Heart left ventricle (tissue), 16 donors: ENCODE results near the gene NUDC. TPM values are rescaled to one million over a fixed set of nuclear protein-coding genes. Genes with fewer than 3 reads are reported as not detected.
"Not testable (repeated sequence)": the region's sequence is repeated elsewhere in the genome, so short reads cannot be mapped to it uniquely, and the experiment has no call there.

Experiments used
- ATAC-seq, 4 donors: fragments of 200-7000 bp; cut with Tn5 transposase; one replicate each; pipeline ENCODE4 v1.9.1; 2020 to 2022; ENCODE audit warnings: moderate library complexity in 4 of 4, mild to moderate bottlenecking in 3 of 4, moderate number of reproducible peaks in 1 of 4
- DNase-seq, 5 donors: peaks; one replicate each; pipeline ENCODE4 v3.0.0-alpha.2; 2020
- H3K27ac ChIP-seq, 12 donors: fragments of 200-600 bp; sonication (generic) in 4 of 12; one replicate each; pipeline versions ENCODE4 v1.5.0 to v1.8.0; 2016 to 2022; ENCODE audit warnings: mild to moderate bottlenecking in 2 of 12
- H3K27me3 ChIP-seq, 9 donors: fragments of 200-600 bp; sonication (generic) in 2 of 9; one replicate each; pipeline versions ENCODE4 v1.5.1 to v1.8.0; 2016 to 2022; ENCODE audit warnings: mild to moderate bottlenecking in 3 of 9
- H3K36me3 ChIP-seq, 9 donors: fragments of 200-600 bp; sonication (generic) in 2 of 9; one replicate each; pipeline versions ENCODE4 v1.5.0 to v1.8.0; 2018 to 2022; ENCODE audit warnings: mild to moderate bottlenecking in 2 of 9
- H3K4me1 ChIP-seq, 12 donors: fragments of 200-600 bp; sonication (generic) in 4 of 12; one replicate each; pipeline versions ENCODE4 v1.5.0 to v1.8.0; 2016 to 2022; ENCODE audit warnings: mild to moderate bottlenecking in 3 of 12
- H3K4me3 ChIP-seq, 12 donors: fragments of 200-600 bp; sonication (generic) in 4 of 12; one replicate each; pipeline versions ENCODE4 v1.5.0 to v1.8.0; 2017 to 2022; ENCODE audit warnings: mild to moderate bottlenecking in 9 of 12, moderate library complexity in 4 of 12
- H3K9me3 ChIP-seq, 12 donors: fragments of 200-600 bp; sonication (generic) in 4 of 12; one replicate each; pipeline versions ENCODE4 v1.5.0 to v1.8.0; 2016 to 2022; ENCODE audit warnings: mild to moderate bottlenecking in 1 of 12
- CTCF ChIP-seq, 12 donors: fragments of 200-600 bp; sonication (generic) in 4 of 12; IDR thresholded peaks; one replicate each; pipeline versions ENCODE4 v1.5.0 to v1.8.0; 2018 to 2022; ENCODE audit warnings: antibody characterized with exemption in 12 of 12, mild to moderate bottlenecking in 5 of 12
- POLR2A ChIP-seq, 2 donors: fragments of 450-650 bp; IDR thresholded peaks; one replicate each; pipeline ENCODE4 v1.6.1; 2017; ENCODE audit warnings: antibody characterized with exemption in 2 of 2, mild to moderate bottlenecking in 2 of 2, moderate library complexity in 2 of 2
- WGBS, 4 donors: extraction: QIAGEN DNeasy Blood & Tissue Kit in 2 of 4; methylation state at CpG; one replicate each; pipeline versions ENCODE4 v1.1.5 to v1.1.7; 2013 to 2018; 5-methylcytosine and 5-hydroxymethylcytosine counted together
- intact Hi-C, 10 donors: fragments of 100-400 bp; cut with DNase I; formaldehyde crosslinking; loops; one replicate each; pipeline versions ENCODE4 v1.11.1 to v1.14.2; 2022
- polyA plus RNA-seq, 2 donors: library from polyadenylated mRNA; stranded (reverse); fragments of 200-250 nt; gene quantifications; one replicate each; pipeline ENCODE4 v1.2.3, GENCODE V29; 2013
- total RNA-seq, 9 donors: library from RNA; depleted of rRNA in 2 of 9; stranded (reverse); fragments of >200 nt in 2 of 9; fragmentation: NEBNext Ultra II Directional in 3 of 9; extraction: Animal tissue kit (Norgen Biotek cat#: 25700) in 3 of 9; gene quantifications; one replicate each; pipeline versions ENCODE4 v1.1.0 to v1.2.4, GENCODE V29; 2016 to 2023
- donor health status: ischemic (EF 13 %, LVEDD 7.1; RV severe dilation, severe dysfunction).
- donor health status: healthy with polysubstance abuse.
- donor health status: DM: no; HTN: yes; CAD: no.
- donor health status: DM: no; HTN: no; CAD: no.
- donor health status: ischemic (EF 25% LVEDD 6.9; RV normal size, moderate dysfunction).
- donor health status: ischemic (EF 25% LVEDD 5.7; RV mildly dilated, moderate dysfunction).
- donor health status: healthy.
- donor health status: DM: yes; HTN: yes; CAD: no.
- donor health status: ischemic (EF 35%, LVEDD 5.7; RV mildly dilated, moderate dysfunction).
- donor health status: nonischemic (EF 11% LVEDD 7.7; RV severe dilation, severe dysfunction).
- donor health status: DM: yes; HTN: yes; CAD: no.
- donor health status: PGD.
- donor health status: ischemic (EF 29% LVEDD 5.4; RV normal size, mild dysfunction).
- donor health status: nonischemic (EF 23%, LVEDD 6.1; RV moderate dilation, normal function).

Gene NUDC
- total and polyA plus RNA-seq, 11 donors: 53.6 to 99.6 (median 60.8) TPM

- TF ChIP-seq POLR2A (IDR thresholded peaks at IDR 0.05) (no peak), CTCF (IDR thresholded peaks at IDR 0.05) (no peak)
- no peak for DNase-seq
- H3K27ac ChIP-seq: no peak overlapping the region
- H3K36me3 ChIP-seq: peaks cover 0 to 96% (median 84%) of the 10 kb centered on the region in 9 donors
- WGBS, 4 donors: 93 to 97% (median 95%) methylated on average over 4 of the region's 4 CpGs
- H3K27me3 ChIP-seq: no peaks in the 10 kb centered on the region
- ATAC-seq: no peak
- no peaks in the 10 kb centered on the region for H3K9me3 ChIP-seq
- intact Hi-C loops: loop anchor here (2.0 to 10.0 kb wide), 9 partner anchors 27 to 385 kb away; no protein-coding TSS in a partner anchor
- H3K4me3 ChIP-seq: no peak overlapping the region
- peaks cover 0 to 7% (median 0%) of the 10 kb centered on the region in 12 donors for H3K4me1 ChIP-seq
These were observed 41.8 kb upstream of the NUDC start for GRCh38 chr1:26879793-26880192.

GRCh38 chr1:26881611-26882010 is 39.9 kb upstream of the NUDC start:
- H3K4me1 ChIP-seq, H3K27ac ChIP-seq, DNase-seq, ATAC-seq, H3K27me3 ChIP-seq, intact Hi-C loops, H3K4me3 ChIP-seq, H3K9me3 ChIP-seq: not testable (repeated sequence)
- peaks cover 3 to 99% (median 92%) of the 10 kb centered on the region in 9 donors for H3K36me3 ChIP-seq
- 88 to 93% (median 91%) methylated on average over 6 of the region's 6 CpGs for WGBS, 4 donors

- H3K9me3 ChIP-seq: no peaks in the 10 kb centered on the region
- H3K27me3 ChIP-seq: no peaks in the 10 kb centered on the region
- WGBS, 4 donors: 85 to 92% (median 89%) methylated on average over 5 of the region's 5 CpGs
- no peak for DNase-seq
- intact Hi-C loops: no loop called here
- H3K36me3 ChIP-seq: peaks cover 3 to 100% (median 96%) of the 10 kb centered on the region in 9 donors
- no peak for TF ChIP-seq POLR2A (IDR thresholded peaks at IDR 0.05)
- TF ChIP-seq CTCF (IDR thresholded peaks at IDR 0.05): no peak
- H3K27ac ChIP-seq: no peak overlapping the region
- peaks cover 0 to 12% (median 1%) of the 10 kb centered on the region in 12 donors for H3K4me1 ChIP-seq
- no peak for ATAC-seq
- no peak overlapping the region for H3K4me3 ChIP-seq
These were observed 38.7 kb upstream of the NUDC start for GRCh38 chr1:26882696-26883463.

- intact Hi-C loops: no loop called here
These were observed 34.4 kb upstream of the NUDC start for GRCh38 chr1:26887125-26887524.

More at GRCh38 chr1:26887125-26887524, 34.4 kb upstream of the NUDC start:
- WGBS, 4 donors: 44 to 77% (median 60%) methylated on average over 1 of the region's 1 CpG
- no peaks in the 10 kb centered on the region for H3K27me3 ChIP-seq
- H3K9me3 ChIP-seq: no peaks in the 10 kb centered on the region
- peak overlapping the region in 1 of 12 donors; percentile 18 for H3K27ac ChIP-seq
- DNase-seq (no peak), ATAC-seq (peak; percentile 14 to 40 (median 29))
- H3K4me1 ChIP-seq: peaks cover 4 to 35% (median 21%) of the 10 kb centered on the region in 12 donors
- H3K4me3 ChIP-seq: no peak overlapping the region
- peaks cover 3 to 85% (median 72%) of the 10 kb centered on the region in 9 donors for H3K36me3 ChIP-seq
- TF ChIP-seq POLR2A (IDR thresholded peaks at IDR 0.05) (no peak), CTCF (IDR thresholded peaks at IDR 0.05) (peak in 8 of 12 donors; percentile 8 to 43 (median 30))
